CD4-positive, alpha-beta T cell treated with Interleukin-15 for 1 hour (primary cell): ENCODE results near the gene CES3.

Source experiments
- DNase-seq: peaks from one replicate; pipeline ENCODE4 v3.0.0-alpha.2; 2020

Gene CES3

DNA sequence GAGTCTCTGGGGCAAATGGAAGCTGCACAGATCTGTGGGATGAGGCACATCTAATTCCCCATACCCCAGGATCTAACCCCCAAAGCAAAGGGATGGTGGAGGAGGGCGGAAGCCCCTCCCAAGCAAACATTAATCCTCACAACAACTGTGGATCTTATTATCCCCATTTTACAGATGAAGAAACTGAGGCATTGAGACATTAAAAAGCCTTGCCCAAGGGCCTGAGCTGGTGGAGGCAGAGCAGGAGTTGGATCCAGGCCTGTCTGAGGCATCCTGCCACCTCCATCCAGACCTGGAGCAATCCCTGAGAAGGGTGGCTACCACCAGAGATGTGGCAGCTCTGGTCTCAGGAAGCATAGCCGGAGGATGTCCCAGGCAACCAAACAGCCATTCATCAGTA is 50.2 kb downstream of the CES3 start:
- no peak for DNase-seq

DNA sequence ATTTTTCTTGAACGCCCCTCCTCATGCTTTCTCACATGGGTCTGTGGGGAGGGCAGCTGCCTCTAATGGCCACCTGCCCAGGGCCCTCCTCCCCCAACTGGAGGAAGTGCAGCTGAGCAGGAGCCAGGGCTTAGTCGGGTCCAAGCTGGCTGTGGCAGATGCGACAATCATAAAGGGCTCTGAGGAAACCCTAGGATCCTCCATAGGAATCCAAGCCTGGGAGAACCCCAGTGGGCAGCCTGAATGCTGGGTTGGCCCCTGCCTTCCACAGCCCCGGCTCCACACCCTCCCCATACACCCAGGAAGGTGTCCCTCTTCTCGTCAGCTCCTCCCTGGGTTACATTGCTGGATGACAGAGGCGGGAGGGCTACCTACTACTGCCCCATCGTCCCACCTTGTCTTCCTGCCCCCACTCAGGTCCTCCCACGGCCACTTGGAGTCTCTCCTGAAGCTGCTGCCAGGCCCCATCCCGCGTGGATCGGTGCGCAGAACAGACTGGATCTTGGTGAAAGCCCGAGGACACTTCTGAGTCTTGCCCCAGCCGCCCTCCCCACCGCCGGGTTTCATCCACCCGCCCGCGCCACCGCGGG is 52.3 kb downstream of the CES3 start:
- no peak for DNase-seq

DNA sequence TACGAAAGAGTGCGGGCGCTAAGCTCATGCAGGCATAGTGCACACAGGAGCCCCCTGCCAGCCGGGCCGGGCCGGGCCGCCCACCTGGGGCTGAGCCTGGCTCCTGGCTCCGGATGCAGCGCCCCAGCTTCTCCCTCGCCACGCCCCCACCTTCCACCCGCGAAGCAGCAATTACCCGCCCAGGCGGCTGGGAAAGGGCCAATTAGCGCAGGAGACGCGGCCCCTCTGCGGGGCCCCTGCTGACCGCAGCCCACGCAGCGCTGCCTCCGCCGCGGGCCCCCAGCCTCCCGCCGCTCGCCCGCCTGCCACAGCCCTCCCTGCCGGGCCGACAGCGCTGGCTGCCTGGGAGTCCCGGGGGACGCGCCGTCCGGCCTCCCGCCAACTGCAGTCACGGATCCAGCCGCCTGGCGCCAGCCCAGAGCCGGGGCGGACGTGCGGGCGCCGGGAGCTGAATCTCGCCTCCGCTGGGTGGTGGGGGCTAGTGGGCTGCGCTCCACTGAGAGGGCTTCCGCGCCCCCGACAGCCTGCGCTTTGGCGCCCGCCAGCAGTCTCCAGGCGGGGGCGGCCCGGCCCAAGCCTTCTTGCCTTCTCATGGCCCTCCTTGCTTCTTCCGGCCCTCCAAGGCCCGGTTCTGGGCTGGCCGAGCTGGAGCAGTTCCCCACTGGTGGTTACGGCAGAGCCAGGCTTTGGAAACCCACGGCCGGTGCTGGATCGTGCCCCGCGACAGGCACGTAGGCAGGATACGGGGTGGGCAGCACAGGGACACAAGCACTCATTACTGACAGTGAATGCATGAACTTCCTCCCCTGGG is 53.0 kb downstream of the CES3 start:
- peak; percentile 47 for DNase-seq

DNA sequence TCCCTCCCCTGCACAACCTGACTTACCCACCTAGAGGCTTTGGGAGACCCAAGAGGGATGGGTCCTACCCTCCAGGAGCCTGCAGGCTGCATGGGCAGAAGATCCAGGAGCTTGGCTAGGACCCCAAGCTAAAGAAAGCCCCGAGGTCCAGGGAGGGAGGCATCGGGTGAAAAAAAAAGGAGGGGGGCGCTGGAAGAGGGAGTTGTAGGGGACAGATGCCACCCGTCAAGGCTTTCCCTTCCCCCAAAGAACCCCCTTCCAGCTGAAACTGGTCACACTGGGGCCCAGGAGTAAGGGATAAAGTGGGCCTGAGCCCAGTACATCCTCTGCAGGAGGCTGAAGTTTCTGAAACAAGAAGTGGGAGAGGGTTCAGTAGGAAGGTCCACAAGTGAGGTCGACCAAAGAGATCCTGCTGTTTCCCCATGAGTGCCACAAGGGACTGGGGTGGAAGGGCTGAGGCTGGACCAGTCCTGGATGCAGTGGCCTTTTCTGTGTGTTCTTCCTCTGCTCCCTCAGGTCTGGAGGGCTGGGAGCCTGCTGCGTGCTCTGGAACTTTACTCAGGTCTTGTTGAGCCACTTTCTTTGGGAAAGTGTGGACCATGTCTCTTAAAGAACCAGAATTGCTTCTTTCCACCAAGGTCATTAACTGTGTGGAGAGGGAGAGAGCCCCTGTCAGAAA is 53.7 kb downstream of the CES3 start:
- no peak for DNase-seq

DNA sequence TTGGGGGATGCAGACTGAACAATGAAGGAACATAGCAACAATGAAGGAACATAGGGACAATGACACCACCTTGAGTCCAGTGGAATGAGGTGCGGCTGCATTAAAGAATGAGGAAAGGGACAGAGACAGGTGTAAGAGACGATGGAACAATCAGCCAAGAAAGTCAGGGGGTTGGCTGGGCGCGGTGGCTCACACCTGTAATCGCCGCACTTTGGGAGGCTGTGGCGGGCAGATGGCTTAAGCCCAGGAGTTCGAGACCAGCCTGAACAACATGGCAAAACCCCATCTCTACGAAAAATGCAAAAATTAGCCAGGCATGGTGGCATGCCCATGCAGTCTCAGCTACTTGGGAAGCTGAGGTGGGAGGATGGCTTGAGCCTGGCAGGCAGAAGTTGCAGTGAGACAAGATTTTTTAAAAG is 54.3 kb downstream of the CES3 start:
- no peak for DNase-seq

DNA sequence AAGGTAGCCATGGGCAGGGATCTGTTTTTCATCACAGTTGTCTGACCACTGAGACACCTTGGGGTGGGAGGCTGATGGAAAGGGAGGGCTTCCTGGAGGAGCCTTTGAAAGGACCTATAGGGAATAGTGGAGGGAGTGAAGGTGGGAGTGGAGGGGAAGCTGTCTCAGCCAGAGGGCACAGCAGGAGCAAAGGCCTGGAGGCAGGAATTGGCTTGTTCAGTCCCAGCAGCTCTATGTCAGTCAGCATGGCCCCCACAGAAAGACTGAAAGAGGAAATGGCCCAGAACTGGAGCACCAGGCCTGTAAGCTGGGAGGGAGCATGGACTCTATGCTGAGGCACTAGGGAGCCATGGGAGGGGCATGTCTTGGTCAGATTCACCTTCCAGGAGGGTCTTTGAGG is 55.1 kb downstream of the CES3 start:
- DNase-seq = no peak

DNA sequence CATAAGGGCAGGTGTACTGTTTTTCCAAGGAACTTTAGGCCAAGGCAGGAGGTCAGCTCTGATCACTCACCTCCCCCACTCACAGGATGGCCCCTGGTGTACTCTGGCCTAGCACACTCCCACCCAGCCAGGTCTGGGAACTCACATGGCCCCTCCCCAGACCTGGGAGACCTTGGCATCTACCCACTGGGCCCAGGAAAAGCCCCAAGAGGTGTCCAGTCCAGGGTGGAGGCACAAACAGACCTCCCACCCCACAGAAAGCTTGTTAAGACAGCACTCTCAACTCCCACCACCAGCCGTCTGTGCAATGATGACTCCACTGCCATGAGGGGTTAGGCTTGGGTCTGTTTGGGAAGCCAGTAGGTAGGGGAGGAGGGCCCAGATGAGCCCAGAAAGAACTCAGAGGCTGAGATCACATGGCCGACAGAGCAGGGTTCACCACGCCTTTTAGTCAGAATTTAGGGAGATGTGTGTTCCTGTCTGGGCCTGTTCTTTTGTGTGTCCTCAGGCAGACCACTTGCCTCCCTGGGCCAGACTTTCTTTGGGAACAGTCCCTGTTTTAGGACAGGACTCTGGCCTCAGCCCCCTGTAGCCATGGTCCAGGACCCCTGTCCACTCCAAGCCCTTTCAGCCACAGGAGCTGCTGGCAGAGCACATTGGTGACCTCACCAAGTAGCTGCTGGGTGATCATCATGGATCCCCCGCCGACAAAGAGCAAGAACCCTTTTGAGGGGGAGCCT is 55.8 kb downstream of the CES3 start:
- DNase-seq = no peak

DNA sequence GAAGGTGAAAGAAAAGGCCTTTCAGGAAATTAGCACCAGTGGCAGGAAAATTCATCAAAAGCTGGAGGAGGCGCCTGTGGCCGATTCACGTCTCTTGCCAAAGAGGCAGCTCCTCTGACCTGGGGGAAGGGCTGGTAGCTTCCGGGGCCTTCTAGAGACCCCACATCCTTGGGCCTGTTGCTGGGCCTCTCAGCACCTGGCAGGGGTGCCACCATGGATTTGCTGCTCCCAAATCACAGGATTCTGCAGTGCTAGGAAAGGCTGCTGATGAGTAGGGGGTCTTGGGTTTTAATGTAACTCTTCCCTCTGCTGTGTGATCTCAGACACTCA is 56.3 kb downstream of the CES3 start:
- DNase-seq = no peak

DNA sequence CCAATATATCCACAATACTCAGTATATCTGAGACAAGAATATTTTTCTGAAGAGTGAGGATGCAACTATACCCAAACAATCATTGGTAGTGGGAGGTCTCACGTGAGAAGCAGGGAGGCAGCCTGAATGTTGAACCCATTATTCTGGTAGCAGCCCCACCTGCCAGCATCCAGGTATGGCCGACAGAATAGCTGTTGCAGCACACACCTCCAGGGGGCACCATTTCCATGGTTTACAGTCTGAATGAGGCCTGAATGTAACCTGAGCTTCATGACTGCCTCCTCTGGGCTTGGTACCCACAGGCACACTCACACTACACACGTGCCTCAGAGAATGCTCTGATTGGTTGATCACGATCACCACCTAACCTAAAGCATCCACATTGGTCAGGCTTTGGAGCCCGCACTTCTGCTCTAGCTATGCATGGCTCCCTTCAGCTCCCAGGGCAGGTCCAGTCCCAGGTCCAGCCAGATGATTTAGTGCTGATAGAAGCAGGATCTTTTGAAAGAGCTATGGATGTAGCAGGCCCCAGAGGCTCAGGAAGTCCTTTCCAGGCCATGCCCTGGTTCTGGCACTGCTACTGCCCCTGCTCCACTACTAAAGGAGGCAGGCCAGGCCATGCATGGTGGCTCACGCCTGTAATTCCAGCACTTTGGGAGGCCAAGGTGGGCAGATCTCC is 56.9 kb downstream of the CES3 start:
- peak; percentile 84 for DNase-seq

DNA sequence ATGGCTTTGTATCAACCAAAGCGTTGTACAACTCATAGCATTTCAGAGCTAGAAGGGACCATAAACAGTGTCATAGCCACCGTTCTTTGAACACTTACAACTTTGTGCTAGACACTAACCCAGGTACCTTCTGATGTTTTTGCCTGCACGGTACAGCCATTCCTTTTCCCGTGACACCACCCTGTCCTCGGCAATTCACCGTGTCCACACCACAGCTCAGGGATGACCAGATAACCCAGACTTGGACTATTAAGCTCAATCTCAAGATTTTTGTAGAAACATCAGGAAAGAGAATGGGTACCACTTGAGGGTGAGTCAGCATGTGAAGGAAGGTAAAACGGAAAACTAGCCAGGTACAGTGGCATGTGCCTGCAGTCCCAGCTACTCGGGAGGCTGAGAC is 58.1 kb downstream of the CES3 start:
- no peak for DNase-seq

DNA sequence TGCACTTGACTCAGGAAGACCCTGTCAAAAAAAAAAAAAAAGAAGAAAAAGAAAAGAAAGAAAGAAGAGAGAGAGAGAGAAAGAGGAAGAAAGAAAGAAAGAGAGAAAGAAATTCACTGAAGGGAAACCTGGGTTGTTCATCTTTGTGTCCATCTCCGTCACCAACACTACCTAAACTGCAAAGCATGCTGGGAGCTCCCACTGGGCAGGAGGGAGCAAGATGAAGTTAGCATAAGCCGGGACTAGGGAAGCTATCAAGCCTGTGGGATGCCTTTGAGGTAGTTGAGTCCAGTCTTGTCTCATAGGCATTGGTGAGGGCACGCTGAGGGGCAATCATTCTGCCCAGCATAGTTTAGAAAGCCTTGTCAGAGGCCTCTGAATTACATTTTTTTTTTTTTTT is 60.3 kb downstream of the CES3 start:
- no peak for DNase-seq

DNA sequence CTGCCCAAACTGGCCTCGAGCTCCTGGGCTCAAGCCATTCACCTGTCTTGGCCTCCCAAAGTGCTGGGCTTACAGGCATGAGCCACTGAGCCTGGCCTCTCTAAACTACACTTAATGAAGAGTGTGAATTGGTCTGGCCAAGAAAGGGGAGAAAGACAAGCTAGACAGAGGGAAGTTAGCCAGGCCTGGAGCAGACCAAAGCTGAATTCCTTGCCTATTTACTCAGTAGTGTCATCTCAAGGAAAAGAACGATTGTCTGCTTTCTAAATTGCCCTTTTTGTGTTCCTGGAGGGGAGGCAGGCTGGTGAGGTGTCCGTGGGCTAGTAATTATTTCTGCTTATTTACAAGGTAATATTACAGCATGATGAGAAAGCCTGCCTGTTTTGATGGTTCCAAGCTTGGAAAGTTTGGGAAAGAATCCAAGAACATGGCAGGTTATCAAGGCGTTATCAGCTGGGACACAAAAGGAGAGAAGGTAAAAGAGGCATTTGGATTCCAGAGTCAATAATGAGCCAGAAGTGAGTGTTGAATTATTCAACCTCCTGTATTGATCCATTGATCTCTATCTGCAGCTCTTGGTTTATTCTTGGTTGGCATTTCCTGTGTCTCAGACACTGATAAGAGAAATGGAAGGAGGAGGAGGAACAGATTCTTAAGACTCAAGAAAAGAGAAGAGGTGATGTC is 61.6 kb downstream of the CES3 start:
- DNase-seq = no peak

DNA sequence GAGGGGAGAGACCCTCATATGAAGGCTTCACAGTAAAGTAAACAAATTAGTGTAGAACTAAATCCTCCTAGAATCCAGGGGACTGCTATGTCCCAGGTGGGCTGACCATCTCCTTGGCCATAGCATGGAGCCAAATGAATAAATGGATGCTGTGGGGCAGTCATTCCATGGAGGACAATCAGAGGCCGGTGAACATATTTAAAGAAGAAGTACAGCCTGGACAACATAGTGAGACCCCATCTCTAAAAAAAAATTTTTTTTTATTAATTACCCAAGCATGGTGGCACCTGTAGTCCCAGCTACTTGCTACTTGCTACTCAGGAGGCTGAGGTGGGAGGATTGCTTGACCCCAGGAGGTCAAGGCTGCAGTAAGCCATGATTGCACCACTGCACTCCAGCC is 62.6 kb downstream of the CES3 start:
- no peak for DNase-seq
